GM19193 (cell line): ENCODE results near the gene NELL1.

Experiments
- POLR2A ChIP-seq: IDR thresholded peaks from 4 replicates; pipeline ENCODE4 v1.6.1; 2011; ENCODE audit not compliant: insufficient read depth, insufficient read length; ENCODE audit errors: extremely low read depth

Gene NELL1

DNA sequence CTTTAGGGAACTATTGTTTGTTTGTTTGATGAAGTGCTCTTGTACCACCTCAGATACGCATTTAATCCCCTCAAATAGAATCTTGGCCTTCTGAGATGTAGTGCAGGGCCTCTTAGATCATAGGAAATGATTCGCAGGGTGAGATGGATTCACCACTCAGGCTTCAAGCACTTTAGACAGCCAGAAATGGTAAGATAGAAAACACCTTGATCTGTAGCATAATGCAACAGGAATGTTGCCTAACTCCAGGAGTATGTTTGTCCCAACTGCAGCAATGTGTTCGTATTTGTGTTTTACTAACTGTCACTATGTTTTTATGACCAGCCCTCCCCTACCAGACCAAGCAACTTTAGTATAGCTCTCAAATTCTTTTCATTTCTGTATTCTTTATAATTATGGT lies 761.2 kb downstream of the NELL1 start:
- TF ChIP-seq POLR2A, result no peak

DNA sequence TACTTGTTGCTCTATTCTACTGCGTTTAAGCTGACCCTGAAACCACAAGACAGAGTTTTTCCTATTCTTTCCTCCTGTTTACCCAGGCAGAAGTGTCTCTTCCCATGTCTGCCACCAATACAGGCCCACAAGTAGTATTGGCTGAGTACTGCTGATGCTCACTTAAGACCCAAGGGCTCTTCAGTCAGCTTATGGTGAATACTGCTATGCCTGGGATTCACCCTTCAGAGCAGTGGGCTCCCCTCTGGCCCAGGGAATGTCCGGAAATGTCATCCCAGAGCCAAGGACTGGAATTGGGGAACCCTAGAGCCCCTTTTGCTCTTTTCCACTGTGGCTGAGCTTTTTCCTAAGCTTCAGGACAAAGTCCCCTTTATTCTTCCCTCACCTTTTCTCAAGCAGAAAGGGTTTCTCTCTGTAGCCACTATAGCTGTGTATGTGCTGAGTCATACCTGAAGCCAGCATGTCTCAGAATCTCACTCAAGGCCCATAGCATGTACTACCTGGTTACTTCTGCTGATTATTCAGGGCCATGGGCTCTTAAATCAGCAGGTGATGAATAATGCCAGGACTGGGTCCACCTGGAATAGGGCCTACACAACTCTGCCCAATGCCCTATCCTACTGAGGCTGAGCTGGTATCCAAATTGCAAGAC lies 777.7 kb downstream of the NELL1 start:
- TF ChIP-seq POLR2A, result no peak

DNA sequence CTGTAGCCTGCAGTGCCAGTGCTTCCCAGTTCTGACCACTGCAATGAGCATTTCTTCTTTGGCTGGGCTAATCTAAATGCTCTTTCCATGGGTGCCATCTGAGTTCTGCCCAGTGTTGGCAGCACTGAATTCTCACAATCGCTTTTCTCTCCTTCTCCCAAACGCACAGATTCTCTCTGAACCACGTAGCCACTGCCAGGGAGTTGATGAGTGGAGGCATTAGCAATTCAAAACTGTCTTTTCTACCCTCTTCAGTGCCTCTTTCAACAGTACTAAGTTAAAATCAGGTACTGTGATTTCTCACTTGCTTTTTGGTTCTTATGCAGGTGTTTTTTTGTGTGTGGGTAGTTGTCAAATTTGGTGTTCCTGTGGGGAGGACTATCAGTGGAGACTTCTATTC lies 778.5 kb downstream of the NELL1 start:
- TF ChIP-seq POLR2A, result no peak

DNA sequence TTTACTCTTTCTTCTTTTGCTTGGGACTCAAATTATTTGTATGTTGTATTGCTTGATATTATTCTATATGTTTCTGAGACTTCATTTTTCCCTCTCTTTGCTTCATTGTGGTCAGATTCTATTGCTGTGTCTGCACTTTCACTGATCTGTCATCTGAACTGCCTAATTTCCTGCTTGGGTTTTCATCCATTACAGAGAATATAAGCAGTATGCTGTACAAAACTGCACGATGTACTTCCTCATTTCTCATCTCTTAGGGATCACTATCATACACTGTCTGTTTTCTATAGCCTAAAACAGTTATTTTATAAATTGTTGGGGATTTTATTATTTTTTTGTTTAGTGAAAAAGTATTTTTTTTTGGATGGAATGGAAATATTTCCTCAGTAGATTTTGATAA lies 786.8 kb downstream of the NELL1 start:
- no peak for TF ChIP-seq POLR2A

DNA sequence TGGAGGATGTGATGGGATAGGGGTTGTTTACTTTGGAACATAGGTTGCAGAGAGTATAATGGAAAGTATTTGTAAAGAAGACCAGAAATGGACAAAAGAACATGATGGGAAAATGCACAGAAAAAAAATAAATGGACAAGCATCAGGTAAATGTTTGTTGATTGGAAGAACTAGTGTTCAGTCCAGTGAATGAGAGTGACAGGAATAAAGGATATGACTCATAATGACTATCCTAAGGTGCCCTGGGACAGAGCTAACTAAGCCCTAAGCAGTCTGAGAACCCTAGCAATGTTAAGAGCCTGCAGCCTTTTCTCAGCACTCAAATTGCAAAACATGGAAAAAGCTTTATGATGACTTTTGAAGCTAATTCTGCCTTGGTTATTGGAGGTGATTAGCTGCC lies 790.7 kb downstream of the NELL1 start:
- TF ChIP-seq POLR2A, result no peak

DNA sequence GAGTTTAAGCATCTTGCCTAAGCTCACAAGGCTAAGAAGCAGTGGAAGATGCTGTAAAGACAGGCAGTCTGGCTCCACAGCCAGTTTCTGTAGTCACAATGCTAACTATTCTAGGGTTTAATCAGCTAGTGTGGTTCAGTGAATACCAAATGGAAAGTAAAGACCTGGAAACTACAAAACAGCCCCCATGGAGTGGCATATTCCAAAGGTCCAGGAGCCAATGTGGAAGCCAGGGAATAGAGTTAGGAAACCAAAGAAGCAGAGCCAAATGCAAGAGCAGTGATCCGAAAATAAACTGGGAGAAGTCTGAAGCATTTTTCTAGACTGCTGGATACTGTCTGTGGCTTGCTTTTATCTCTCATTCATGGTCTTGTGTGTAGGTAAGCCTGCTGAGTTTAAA lies 792.3 kb downstream of the NELL1 start:
- TF ChIP-seq POLR2A, result no peak

DNA sequence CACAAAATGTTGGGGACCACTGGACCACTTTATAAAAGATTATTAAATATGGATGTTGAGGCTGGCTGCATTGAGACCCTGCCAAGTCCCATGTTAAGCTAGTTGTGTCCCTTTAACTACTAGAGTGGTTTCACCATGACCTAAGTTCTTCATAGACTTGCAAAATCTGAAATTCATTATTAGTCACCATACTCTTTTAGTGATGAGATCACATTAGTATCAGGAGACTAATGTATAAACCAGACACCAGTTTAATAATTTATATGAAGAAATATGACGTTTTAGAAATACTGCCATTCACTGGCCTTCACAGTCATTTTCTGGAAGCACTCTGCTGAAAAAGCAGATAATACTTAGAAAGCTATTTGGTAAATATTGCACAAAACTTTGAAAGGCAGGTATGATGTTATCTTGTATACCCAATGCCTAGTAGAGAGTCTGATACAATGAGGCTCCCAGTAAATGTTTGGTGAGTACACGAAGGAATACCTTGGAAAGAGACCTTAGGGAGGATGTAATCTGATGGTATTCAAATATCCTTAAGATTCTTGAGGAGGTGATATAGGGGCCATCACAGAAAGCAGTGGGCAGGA lies 795.3 kb downstream of the NELL1 start:
- no peak for TF ChIP-seq POLR2A

DNA sequence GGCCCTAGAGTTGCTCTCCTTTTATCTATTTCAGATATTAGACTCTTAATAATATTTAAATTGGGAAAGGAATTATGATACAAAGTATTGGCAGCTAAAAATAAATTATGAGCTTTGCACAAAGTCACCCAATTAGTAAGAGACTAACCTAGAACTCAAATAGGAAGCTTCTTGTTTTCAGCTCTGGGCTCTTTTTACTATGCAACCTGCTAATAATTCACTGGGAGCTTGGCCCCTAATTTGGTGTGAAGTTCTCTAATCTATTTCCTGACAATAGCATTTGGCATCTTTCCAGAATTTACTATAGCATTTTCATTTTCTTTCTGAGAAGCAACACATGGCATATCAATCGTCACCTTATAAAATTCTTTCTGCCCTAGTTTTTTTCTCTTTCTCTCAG lies 795.8 kb downstream of the NELL1 start:
- no peak for TF ChIP-seq POLR2A

DNA sequence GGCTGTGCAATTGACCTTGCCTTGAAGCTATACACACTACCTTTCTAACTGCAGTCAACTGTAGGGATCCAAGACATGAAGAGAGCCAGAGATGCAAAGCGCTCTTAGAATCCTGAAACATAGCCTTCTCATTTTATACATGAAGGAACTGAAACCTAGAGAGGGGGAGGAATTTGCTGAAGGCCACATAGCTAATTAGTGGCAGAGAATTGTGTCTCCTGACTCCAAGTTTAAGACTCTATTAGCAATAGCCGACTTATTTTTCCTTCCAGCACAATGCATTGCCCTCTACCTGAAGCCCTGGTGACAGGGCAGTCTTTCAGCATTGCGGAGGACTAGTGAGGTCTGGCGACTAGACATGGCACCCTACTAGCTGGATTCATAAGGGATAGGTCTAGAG lies 796.5 kb downstream of the NELL1 start:
- TF ChIP-seq POLR2A, result no peak

DNA sequence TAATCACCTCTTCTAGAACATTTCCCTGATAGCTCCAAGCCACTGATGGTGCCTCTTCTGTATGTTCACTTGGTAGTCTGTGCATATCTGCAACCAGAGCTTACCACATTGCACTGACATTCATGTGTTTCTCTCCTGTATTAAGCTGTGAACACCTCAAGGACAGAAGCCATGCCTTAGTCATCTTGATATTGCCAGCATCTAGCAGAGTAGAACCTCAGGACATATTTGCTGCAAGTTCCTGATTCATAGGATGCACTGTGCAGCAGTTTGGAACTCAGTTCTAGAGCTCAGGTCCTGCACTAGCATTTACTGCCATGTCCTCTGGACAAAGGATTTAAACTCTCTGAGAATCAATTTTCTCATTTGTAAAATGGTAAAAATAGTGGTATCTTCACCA lies 801.1 kb downstream of the NELL1 start:
- no peak for TF ChIP-seq POLR2A

DNA sequence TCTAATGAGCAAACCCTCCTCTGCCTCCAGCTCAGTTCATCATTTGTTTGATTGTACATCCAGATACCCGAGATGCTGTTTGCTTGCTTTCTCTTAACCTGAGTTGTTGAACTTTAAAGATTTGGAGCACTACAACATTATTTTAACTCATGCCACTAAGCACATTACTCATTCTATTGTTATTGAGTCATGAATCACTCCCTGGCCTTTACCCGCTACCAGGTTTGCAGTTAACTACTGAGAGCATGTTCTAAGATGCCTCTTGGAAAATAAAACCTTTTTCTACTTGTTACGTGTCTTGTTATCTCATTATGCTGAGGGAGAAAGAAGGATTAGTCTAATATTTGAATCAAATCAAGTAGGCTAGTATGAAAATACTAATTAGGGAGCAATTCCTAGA lies 802.9 kb downstream of the NELL1 start:
- no peak for TF ChIP-seq POLR2A

DNA sequence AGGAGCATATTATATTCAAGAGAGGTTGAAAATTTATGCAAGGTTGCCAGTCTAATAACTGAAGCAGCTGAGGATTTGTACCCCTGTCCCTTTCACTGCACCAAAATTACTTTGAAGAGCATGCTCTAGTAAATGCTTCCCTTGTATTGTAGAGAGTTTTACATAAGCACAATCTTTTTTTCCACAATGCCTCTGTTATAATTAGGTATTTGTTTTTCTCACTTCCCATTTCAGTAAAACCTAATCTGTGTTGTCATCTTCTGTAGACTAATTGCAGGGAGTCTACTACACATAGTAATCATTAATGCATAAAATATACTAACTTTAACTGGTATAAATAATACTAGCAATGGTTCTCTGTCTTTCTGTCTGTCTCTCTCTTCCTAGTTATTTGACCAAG lies 805.1 kb downstream of the NELL1 start:
- TF ChIP-seq POLR2A, result no peak

DNA sequence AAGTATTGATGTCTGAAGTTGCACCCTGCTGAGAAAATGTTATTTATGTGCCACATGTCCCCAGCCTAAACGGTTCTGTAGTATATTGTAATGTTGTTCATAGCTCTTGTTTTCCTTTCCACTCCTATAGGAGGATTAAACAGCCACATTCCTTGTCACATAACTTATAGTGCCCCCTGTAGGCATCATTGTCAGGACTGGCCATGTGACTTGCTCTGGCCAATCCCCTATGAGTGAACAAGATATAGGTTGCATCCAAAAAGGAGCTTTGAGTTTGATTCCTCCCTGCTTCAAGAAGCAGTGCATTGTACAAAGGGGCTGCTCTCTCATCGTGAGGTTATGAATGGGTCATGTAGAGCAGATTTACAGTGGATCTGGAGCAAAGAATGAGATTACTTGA lies 805.9 kb downstream of the NELL1 start:
- TF ChIP-seq POLR2A, result no peak

DNA sequence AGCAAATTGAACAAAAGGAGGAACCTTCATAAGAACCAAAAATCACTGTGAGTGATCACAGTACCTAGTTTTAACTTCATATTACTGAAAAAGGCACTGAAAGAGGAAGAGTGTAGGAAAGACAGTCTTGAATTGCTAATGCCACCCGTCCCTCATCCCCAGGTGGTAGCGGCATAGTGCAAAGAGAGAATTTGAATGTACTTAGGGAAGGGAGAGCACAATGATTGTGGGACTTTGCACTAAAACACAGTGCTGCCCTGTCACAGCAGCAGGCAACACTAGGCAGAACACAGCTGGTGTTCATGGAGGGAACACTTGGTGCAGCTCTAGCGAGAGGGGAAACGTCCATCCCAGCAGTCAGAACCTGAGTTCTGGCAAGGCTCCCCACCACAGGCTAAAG lies 807.2 kb downstream of the NELL1 start:
- TF ChIP-seq POLR2A, result no peak

DNA sequence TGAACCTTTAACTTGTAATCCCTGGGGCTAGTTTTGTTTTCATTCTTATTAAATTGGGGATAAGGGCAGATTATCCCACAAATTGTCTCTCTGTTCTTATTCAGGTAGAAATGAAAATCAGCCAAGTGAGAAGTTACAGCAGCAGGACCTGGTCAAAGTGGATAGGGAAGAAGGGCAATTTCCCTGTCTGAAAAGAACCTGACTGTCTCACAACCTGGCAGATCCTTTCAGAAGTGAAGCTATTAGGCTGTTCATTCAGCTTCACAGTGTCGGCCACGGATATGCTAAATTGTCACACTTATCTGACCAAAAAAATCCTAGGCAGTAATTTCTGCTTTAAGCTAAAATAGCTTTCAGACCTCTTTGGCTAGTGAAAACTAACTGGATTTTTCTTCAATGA lies 810.9 kb downstream of the NELL1 start:
- no peak for TF ChIP-seq POLR2A

DNA sequence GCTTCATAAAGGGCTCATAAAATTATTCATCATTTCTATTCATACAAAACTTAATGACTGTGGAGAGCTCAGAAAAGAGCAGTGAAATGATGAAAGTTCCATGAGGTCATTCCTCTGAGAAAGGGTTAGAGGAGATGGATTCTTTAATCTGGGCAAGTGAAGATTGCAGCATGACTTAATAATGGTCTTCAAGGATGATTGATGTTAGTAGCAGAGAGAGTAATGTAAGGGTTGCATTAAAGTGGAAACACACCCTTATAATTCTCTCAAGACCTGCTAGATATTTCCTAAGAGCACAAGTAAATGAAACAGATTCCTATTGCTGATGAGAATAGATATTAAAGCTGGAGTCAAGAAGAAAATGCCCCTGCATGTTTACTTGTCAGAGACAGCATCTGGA lies 811.9 kb downstream of the NELL1 start:
- TF ChIP-seq POLR2A, result no peak

DNA sequence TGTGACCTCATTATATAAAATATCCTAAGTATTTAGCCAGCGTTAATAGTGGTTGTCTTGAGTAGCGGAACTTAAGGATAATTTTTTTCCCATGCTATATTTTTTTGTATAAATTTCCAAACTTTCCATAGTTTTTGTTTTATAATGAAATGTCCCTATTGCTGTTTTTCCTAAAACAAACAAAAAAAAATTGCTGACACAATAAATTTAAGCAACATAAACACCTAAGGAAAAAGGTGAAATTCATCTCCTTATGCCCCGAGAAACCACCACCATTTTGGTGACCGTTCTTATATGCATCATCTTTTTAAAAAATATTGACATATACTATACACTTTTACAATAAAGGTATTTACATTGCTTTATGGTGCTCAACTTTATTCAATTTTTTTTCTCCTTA lies 814.7 kb downstream of the NELL1 start:
- no peak for TF ChIP-seq POLR2A
